T-helper 17 cell (primary cell): Measurements from ENCODE around the gene MYORG. TPM values are rescaled to one million over a fixed set of nuclear protein-coding genes. Genes with fewer than 3 reads are reported as not detected.

ENCODE experiments used
- ATAC-seq: fragments of 150-1000 bp; cut with Tn5 transposase; 2 replicates; pipeline ENCODE4 v1.10.0; 2021; ENCODE audit warnings: mild to moderate bottlenecking, moderate library complexity
- DNase-seq, 3 donors: peaks; one replicate each; pipeline versions ENCODE4 v3.0.0 to v3.0.0-alpha.2; 2020 to 2021
- H3K9me3 ChIP-seq: one replicate; pipeline ENCODE4 v1.7.0; 2013; ENCODE audit warnings: low read length, mild to moderate bottlenecking; ENCODE audit not compliant: control insufficient read depth, poor library complexity, severe bottlenecking
- H3K27ac Mint-ChIP-seq: one replicate; pipeline ENCODE4 v1.8.0; 2022; ENCODE audit warnings: mild to moderate bottlenecking, moderate library complexity, mixed read lengths
- H3K27me3 Mint-ChIP-seq: one replicate; pipeline ENCODE4 v1.8.0; 2022; ENCODE audit warnings: mixed read lengths
- H3K36me3 Mint-ChIP-seq: one replicate; pipeline ENCODE4 v1.8.0; 2022; ENCODE audit warnings: low read depth, mixed read lengths
- H3K4me1 Mint-ChIP-seq: one replicate; pipeline ENCODE4 v1.8.0; 2022; ENCODE audit warnings: mild to moderate bottlenecking, mixed read lengths
- H3K4me3 Mint-ChIP-seq: one replicate; pipeline ENCODE4 v1.8.0; 2022; ENCODE audit warnings: mild to moderate bottlenecking, moderate library complexity, mixed read lengths
- total RNA-seq, 4 donors: library from RNA in 2 of 4; stranded (reverse) in 2 of 4; gene quantifications; one replicate each; pipeline ENCODE4 v1.2.3 and lab custom pipeline; 2022 to 2026

The MYORG gene
- total RNA-seq, 2 donors from 2014 or later, result 0.42 to 0.65 TPM

- Mint-ChIP-seq H3K27me3 (no peaks in the 10 kb centered on the region), H3K27ac (peak overlapping the region; percentile 82), H3K4me1 (peaks cover 37% of the 10 kb centered on the region), H3K4me3 (peak overlapping the region; percentile 49), H3K36me3 (no peaks in the 10 kb centered on the region)
- ATAC-seq (no peak), DNase-seq (no peak)
- no peaks in the 10 kb centered on the region for H3K9me3 ChIP-seq
Measured at GRCh38 chr9:34332076-34332964, 44.4 kb downstream of the MYORG start.

- no peaks in the 10 kb centered on the region for H3K27me3 Mint-ChIP-seq
- no peaks in the 10 kb centered on the region for H3K36me3 Mint-ChIP-seq
- no peak overlapping the region for H3K27ac Mint-ChIP-seq
- no peaks in the 10 kb centered on the region for H3K9me3 ChIP-seq
- no peak overlapping the region for H3K4me3 Mint-ChIP-seq
- ATAC-seq (no peak), DNase-seq (no peak)
- peaks cover 39% of the 10 kb centered on the region for H3K4me1 Mint-ChIP-seq
Measured at GRCh38 chr9:34331196-34331595, 45.5 kb downstream of the MYORG start.

GRCh38 chr9:34328987-34329832 lies 47.5 kb downstream of the MYORG start, which contains the start of the genes KIF24 and NUDT2:
KIF24 (minus strand) TSS chr9:34329268; CDS start chr9:34311346, 17,922 bp downstream.
NUDT2 (plus strand) TSS chr9:34329569; CDS start chr9:34339040, 9,471 bp downstream.
- Mint-ChIP-seq H3K36me3 (no peaks in the 10 kb centered on the region), H3K27ac (peak within 1 kb of the TSS; percentile 99), H3K4me3 (peak within 1 kb of the TSS; percentile 96), H3K27me3 (no peaks in the 10 kb centered on the region), H3K4me1 (peaks cover 39% of the 10 kb centered on the region)
- H3K9me3 ChIP-seq, result no peaks in the 10 kb centered on the region
- DNase-seq (peak; percentile 92 to 94 (median 92)), ATAC-seq (peak; percentile 94)

- DNase-seq (no peak), ATAC-seq (no peak)
- no peaks in the 10 kb centered on the region for H3K36me3 Mint-ChIP-seq
- H3K9me3 ChIP-seq, result no peaks in the 10 kb centered on the region
- peak overlapping the region; percentile 96 for H3K4me3 Mint-ChIP-seq
- H3K27me3 Mint-ChIP-seq, result no peaks in the 10 kb centered on the region
- H3K4me1 Mint-ChIP-seq, result peaks cover 38% of the 10 kb centered on the region
- H3K27ac Mint-ChIP-seq, result peak overlapping the region; percentile 99
Measured at GRCh38 chr9:34328500-34328986, 48.2 kb downstream of the MYORG start.

- no peak overlapping the region for H3K27ac Mint-ChIP-seq
- H3K4me1 Mint-ChIP-seq, result peaks cover 26% of the 10 kb centered on the region
- H3K9me3 ChIP-seq, result no peaks in the 10 kb centered on the region
- H3K36me3 Mint-ChIP-seq, result no peaks in the 10 kb centered on the region
- ATAC-seq (no peak), DNase-seq (no peak)
- no peaks in the 10 kb centered on the region for H3K27me3 Mint-ChIP-seq
- no peak overlapping the region for H3K4me3 Mint-ChIP-seq
Measured at GRCh38 chr9:34326690-34327089, 50.0 kb downstream of the MYORG start.

- no peaks in the 10 kb centered on the region for H3K9me3 ChIP-seq
- Mint-ChIP-seq H3K4me1 (peaks cover 8% of the 10 kb centered on the region), H3K4me3 (no peak overlapping the region), H3K27ac (no peak overlapping the region), H3K36me3 (no peaks in the 10 kb centered on the region), H3K27me3 (no peaks in the 10 kb centered on the region)
- ATAC-seq (no peak), DNase-seq (no peak)
Measured at GRCh38 chr9:34322899-34323591, 53.7 kb downstream of the MYORG start.

- no peaks in the 10 kb centered on the region for H3K36me3 Mint-ChIP-seq
- no peak for DNase-seq
- H3K27me3 Mint-ChIP-seq, result no peaks in the 10 kb centered on the region
- ATAC-seq, result no peak
- H3K27ac Mint-ChIP-seq, result no peak overlapping the region
- H3K4me1 Mint-ChIP-seq, result peaks cover 8% of the 10 kb centered on the region
- no peaks in the 10 kb centered on the region for H3K9me3 ChIP-seq
- H3K4me3 Mint-ChIP-seq, result no peak overlapping the region
Measured at GRCh38 chr9:34321451-34321850, 55.2 kb downstream of the MYORG start.

- ATAC-seq (no peak), DNase-seq (no peak)
- H3K9me3 ChIP-seq, result no peaks in the 10 kb centered on the region
- H3K4me3 Mint-ChIP-seq, result no peak overlapping the region
- H3K36me3 Mint-ChIP-seq, result no peaks in the 10 kb centered on the region
- H3K27ac Mint-ChIP-seq, result no peak overlapping the region
- H3K4me1 Mint-ChIP-seq, result no peaks in the 10 kb centered on the region
- no peaks in the 10 kb centered on the region for H3K27me3 Mint-ChIP-seq
Measured at GRCh38 chr9:34318163-34318790, 58.4 kb downstream of the MYORG start.

- no peaks in the 10 kb centered on the region for H3K36me3 Mint-ChIP-seq
- H3K9me3 ChIP-seq, result no peaks in the 10 kb centered on the region
- no peak for ATAC-seq
- H3K27ac Mint-ChIP-seq, result no peak overlapping the region
- DNase-seq, result no peak
- no peaks in the 10 kb centered on the region for H3K27me3 Mint-ChIP-seq
- H3K4me3 Mint-ChIP-seq, result no peak overlapping the region
- no peaks in the 10 kb centered on the region for H3K4me1 Mint-ChIP-seq
Measured at GRCh38 chr9:34317436-34317835, 59.3 kb downstream of the MYORG start.

Other genes starting within 250 kb of the MYORG start
- gene UBAP1, start 197.9 kb downstream of the MYORG start, total RNA-seq, result 10 to 100 TPM; 63.3 to 68.2 TPM
- gene KIF24, start 47.6 kb downstream of the MYORG start, total RNA-seq, result under 1 TPM; 0.08 to 0.12 TPM
- gene NUDT2, start 47.3 kb downstream of the MYORG start, total RNA-seq, result 10 to 100 TPM; 11.2 to 15.0 TPM
- 10 to 100 TPM; 12.3 to 13.4 TPM for gene FAM219A, start 81.7 kb upstream of the MYORG start, total RNA-seq
- not detected for gene DNAI1, start 81.9 kb upstream of the MYORG start, total RNA-seq
- gene ENHO, start 146.1 kb upstream of the MYORG start, total RNA-seq, result 1 to 10 TPM in 1 of 2 donors, not detected in 1; 1.4 TPM
- not detected for gene CNTFR, start 212.8 kb upstream of the MYORG start, total RNA-seq
- 1 to 10 TPM; 8.3 to 9.0 TPM for gene RPP25L, start 235.2 kb upstream of the MYORG start, total RNA-seq
- 10 to 100 TPM; 76.4 to 82.4 TPM for gene DCTN3, start 243.6 kb upstream of the MYORG start, total RNA-seq